ENCODE measurements around the gene FOXC1.

The FOXC1 gene

GRCh38 chr6:1607516-1608221 is 2.0 kb upstream of the FOXC1 start:
- no peak for DNase-seq (ENCODE audit: low read depth)
- TF ChIP-seq CTCF (IDR thresholded peaks at IDR 0.05; ENCODE audit: control insufficient read depth, extremely low read depth, insufficient read depth): no peak
- no peak overlapping the region for H3K4me3 ChIP-seq (ENCODE audit: low read depth, low read length)

DNA sequence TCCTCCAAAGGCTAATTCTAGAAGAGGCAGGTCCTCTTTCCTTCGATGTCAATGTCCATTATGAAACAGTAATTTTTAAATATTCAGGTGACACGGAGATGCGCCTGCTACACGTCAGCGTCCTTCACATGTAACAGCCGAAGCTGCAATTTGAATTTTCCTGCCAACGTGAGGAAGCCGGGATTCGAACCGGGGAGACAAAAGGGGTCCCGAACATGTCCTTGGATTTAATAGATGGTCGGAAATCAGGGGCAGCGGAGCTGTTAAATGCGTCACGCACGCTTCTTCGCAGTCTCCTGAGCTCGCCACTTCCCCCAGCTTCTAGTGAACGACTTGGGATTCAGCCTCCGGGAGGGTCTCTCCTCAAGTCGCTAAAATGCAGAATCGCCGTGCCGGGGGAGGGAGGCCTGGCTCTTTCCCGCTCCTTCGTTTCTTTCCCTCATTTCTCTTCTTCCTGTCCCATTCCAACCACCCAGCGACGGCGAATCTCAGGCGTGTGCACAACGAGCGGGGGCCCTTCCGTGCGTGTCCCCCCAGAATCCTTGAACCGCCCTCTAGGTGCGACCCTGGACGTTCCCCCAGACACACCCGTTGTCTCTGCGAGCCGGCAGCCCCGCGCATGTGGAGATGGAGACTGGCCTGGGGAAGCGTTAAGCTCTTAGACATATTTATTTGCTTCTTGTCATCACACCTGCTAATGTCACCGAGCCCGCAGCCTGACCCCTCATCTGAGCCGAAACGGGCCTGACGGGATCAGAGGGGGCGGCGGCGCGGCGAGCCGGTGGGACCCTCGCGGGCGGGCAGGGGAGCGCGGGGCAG is 1.3 kb upstream of the FOXC1 start:
- DNase-seq (ENCODE audit: low read depth): no peak
- no peak for TF ChIP-seq CTCF (IDR thresholded peaks at IDR 0.05; ENCODE audit: control insufficient read depth, extremely low read depth, insufficient read depth)
- no peak overlapping the region for H3K4me3 ChIP-seq (ENCODE audit: low read depth, low read length)

- peak overlapping the region; percentile 31 for H3K4me3 ChIP-seq (ENCODE audit: low read depth, low read length)
- no peak for DNase-seq (ENCODE audit: low read depth)
- TF ChIP-seq CTCF (IDR thresholded peaks at IDR 0.05; ENCODE audit: control insufficient read depth, extremely low read depth, insufficient read depth): no peak
Measured at GRCh38 chr6:1609041-1609647, 571 bp upstream of the FOXC1 start.

GRCh38 chr6:1610497-1611321 is 994 bp downstream of the FOXC1 start:
- 0 out of 2 replicates have a peak overlapping the region, but pooled peaks have one; percentile 16 for H3K4me3 ChIP-seq (ENCODE audit: low read depth, low read length)
- no peak for TF ChIP-seq CTCF (IDR thresholded peaks at IDR 0.05; ENCODE audit: control insufficient read depth, extremely low read depth, insufficient read depth)
- DNase-seq (ENCODE audit: low read depth): no peak

GRCh38 chr6:1611322-1611571 is 1.5 kb downstream of the FOXC1 start:
- peak; percentile 23; the same call in 1 of the 2 replicates for TF ChIP-seq CTCF (IDR thresholded peaks at IDR 0.05; ENCODE audit: control insufficient read depth, extremely low read depth, insufficient read depth)
- H3K4me3 ChIP-seq (ENCODE audit: low read depth, low read length): no peak overlapping the region
- no peak for DNase-seq (ENCODE audit: low read depth)

DNA sequence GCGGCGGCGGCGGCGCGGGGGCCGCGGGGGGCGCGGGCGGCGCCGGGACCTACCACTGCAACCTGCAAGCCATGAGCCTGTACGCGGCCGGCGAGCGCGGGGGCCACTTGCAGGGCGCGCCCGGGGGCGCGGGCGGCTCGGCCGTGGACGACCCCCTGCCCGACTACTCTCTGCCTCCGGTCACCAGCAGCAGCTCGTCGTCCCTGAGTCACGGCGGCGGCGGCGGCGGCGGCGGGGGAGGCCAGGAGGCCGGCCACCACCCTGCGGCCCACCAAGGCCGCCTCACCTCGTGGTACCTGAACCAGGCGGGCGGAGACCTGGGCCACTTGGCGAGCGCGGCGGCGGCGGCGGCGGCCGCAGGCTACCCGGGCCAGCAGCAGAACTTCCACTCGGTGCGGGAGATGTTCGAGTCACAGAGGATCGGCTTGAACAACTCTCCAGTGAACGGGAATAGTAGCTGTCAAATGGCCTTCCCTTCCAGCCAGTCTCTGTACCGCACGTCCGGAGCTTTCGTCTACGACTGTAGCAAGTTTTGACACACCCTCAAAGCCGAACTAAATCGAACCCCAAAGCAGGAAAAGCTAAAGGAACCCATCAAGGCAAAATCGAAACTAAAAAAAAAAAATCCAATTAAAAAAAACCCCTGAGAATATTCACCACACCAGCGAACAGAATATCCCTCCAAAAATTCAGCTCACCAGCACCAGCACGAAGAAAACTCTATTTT is 2.0 kb downstream of the FOXC1 start:
- no peak for DNase-seq (ENCODE audit: low read depth)
- no peak for TF ChIP-seq CTCF (IDR thresholded peaks at IDR 0.05; ENCODE audit: control insufficient read depth, extremely low read depth, insufficient read depth)
- peak overlapping the region; percentile 23; the same call in 1 of the 2 replicates for H3K4me3 ChIP-seq (ENCODE audit: low read depth, low read length)

Measured in LNCaP clone FGC (cell line).